K562 (cell line): Measurements from ENCODE around the gene OR10D3. TPM values are rescaled to one million over a fixed set of nuclear protein-coding genes. Genes with fewer than 3 reads are reported as not detected.

Experiments used
- ARID3B ChIP-seq: fragments of 250-450 bp; sonication (Bioruptor Pico); IDR thresholded peaks from 2 replicates; pipeline ENCODE4 v1.4.0; 2020; ENCODE audit warnings: borderline replicate concordance
- CAMTA2 ChIP-seq: fragments of 250-450 bp; sonication (Bioruptor Pico); conservative IDR thresholded peaks from 2 replicates; pipeline ENCODE4 v1.5.1; 2022
- CBX1 ChIP-seq: sonication (generic); IDR thresholded peaks from 2 replicates; pipeline ENCODE4 v1.6.1; 2016; ENCODE audit warnings: antibody characterized with exemption, low read depth, mild to moderate bottlenecking
- CHD1 ChIP-seq: fragments of 200-600 bp; sonication (generic); IDR thresholded peaks from one replicate; pipeline ENCODE4 v1.6.1; 2012; ENCODE audit warnings: mild to moderate bottlenecking, moderate library complexity, low read length, inconsistent platforms
- DNMT1 ChIP-seq: fragments of 450-650 bp; IDR thresholded peaks from 2 replicates; pipeline ENCODE4 v1.6.1; 2016; ENCODE audit warnings: antibody characterized with exemption, mild to moderate bottlenecking
- MAFK ChIP-seq: IDR thresholded peaks from 2 replicates; pipeline ENCODE4 v1.6.1; 2011; ENCODE audit warnings: low read length, improper control_type of control experiment
- MTA2 ChIP-seq: fragments of 450-650 bp; IDR thresholded peaks from 2 replicates; pipeline ENCODE4 v1.6.1; 2016; ENCODE audit warnings: low read depth
- PHF8 ChIP-seq: fragments of 200-600 bp; sonication (generic); IDR thresholded peaks from 2 replicates; pipeline ENCODE4 v1.6.1; 2012; ENCODE audit warnings: mixed run types, mild to moderate bottlenecking, inconsistent platforms, low read length, moderate library complexity, borderline replicate concordance
- POLR2AphosphoS5 ChIP-seq: IDR thresholded peaks from 2 replicates; pipeline ENCODE4 v1.6.1; 2011; ENCODE audit warnings: mild to moderate bottlenecking, low read depth, low read length, moderate library complexity; ENCODE audit not compliant: control insufficient read depth, insufficient read depth
- RBFOX2 ChIP-seq: fragments of 200-400 bp; formaldehyde crosslinking; IDR thresholded peaks from 2 replicates; pipeline ENCODE4 v1.6.1; 2017; ENCODE audit warnings: low read depth, mild to moderate bottlenecking, low read length, moderate library complexity
- RBM25 ChIP-seq: fragments of 200-400 bp; formaldehyde crosslinking; IDR thresholded peaks from 2 replicates; pipeline ENCODE4 v1.6.1; 2018; ENCODE audit warnings: low read length, low read depth, moderate library complexity; ENCODE audit not compliant: severe bottlenecking
- RNF219 ChIP-seq: fragments of 250-450 bp; sonication (Bioruptor Pico); IDR thresholded peaks from 2 replicates; pipeline ENCODE4 v1.5.0; 2022; ENCODE audit warnings: mild to moderate bottlenecking
- SFPQ ChIP-seq: fragments of 200-400 bp; formaldehyde crosslinking; IDR thresholded peaks from 2 replicates; pipeline ENCODE4 v1.6.1; 2017; ENCODE audit warnings: mild to moderate bottlenecking, low read depth, low read length, moderate library complexity
- TEAD4 ChIP-seq, 2 experiments: sonication (generic) in 1 of 2; formaldehyde crosslinking in 1 of 2; IDR thresholded peaks; 2 replicates each; pipeline versions ENCODE4 v1.6.1 to v1.8.0; 2012 to 2022; ENCODE audit warnings: borderline replicate concordance in 1 of 2, inconsistent platforms in 1 of 2, low read length in 1 of 2, mild to moderate bottlenecking in 1 of 2, missing genetic modification reagents in 1 of 2
- ZNF175 ChIP-seq: fragments of 200-800 bp; sonication (Bioruptor generic); IDR thresholded peaks from 2 replicates; pipeline ENCODE4 v1.6.1; 2016; ENCODE audit warnings: low read depth, mild to moderate bottlenecking, missing genetic modification characterization, missing compliant biosample characterization
- ZNF197 ChIP-seq: fragments of 200-800 bp; sonication (Bioruptor generic); IDR thresholded peaks from 2 replicates; pipeline ENCODE4 v1.6.1; 2016; ENCODE audit warnings: low read depth, missing genetic modification characterization, missing compliant biosample characterization
- ZNF224 ChIP-seq: sonication (generic); formaldehyde crosslinking; IDR thresholded peaks from 2 replicates; pipeline ENCODE4 v1.8.0; 2022; ENCODE audit warnings: mild to moderate bottlenecking, missing genetic modification reagents
- ZNF395 ChIP-seq: fragments of 200-800 bp; sonication (Bioruptor generic); IDR thresholded peaks from 2 replicates; pipeline ENCODE4 v1.6.1; 2017; ENCODE audit warnings: missing genetic modification characterization, missing compliant biosample characterization
- ZNF830 ChIP-seq: fragments of 250-450 bp; sonication (Bioruptor Pico); IDR thresholded peaks from 2 replicates; pipeline ENCODE4 v1.5.0; 2021; ENCODE audit warnings: mild to moderate bottlenecking
- polyA plus RNA-seq, 8 experiments: library from polyadenylated mRNA; depleted of rRNA in 4 of 8; stranded (reverse) in 5 of 8; unstranded in 3 of 8; fragments of >200 nt; fragmentation: Nextera tagmentation in 2 of 8; fragmentation: Illumina TruSeq in 1 of 8; extraction: Ambion mirVana in 2 of 8; extraction: Trizol in 1 of 8; gene quantifications; 2 replicates each; pipeline versions ENCODE4 v1.2.1 to v1.2.3, GENCODE V29; 2011 to 2014; ENCODE audit warnings: inconsistent platforms in 1 of 8, missing spikeins in 1 of 8
- total RNA-seq, 7 experiments: library from RNA; depleted of rRNA in 6 of 7; stranded (reverse); fragments of >200 nt in 6 of 7; fragmentation: Illumina TruSeq in 2 of 7; extraction: Trizol in 2 of 7; gene quantifications; 2 replicates each; pipeline versions ENCODE4 v1.2.1 to v1.2.3, GENCODE V29; 2011 to 2021; ENCODE audit warnings: low replicate concordance in 1 of 7

The OR10D3 gene
- total and polyA plus RNA-seq, 9 of the 15 experiments (the other 6 are each of a cell fraction or from before 2014, with no cell fraction given): 0.07 to 2.9 (median 0.80) TPM; not detected in 1

GRCh38 chr11:124207102-124207792 is 24.1 kb downstream of the OR10D3 start (continued):
- TF ChIP-seq SFPQ (no peak), TEAD4 (IDR thresholded peaks at IDR 0.05; ENCODE audit: low read length) (peak; percentile 96), TEAD4 (CRISPR knock-in tag; IDR thresholded peaks at IDR 0.05; ENCODE audit: borderline replicate concordance) (no peak), CAMTA2 (no peak), MTA2 (peak; percentile 87), DNMT1 (no peak), CHD1 (no peak), ZNF224 (CRISPR knock-in tag) (no peak), POLR2AphosphoS5 (peak; percentile 87), ZNF830 (CRISPR knock-in tag) (no peak), RNF219 (CRISPR knock-in tag) (no peak), ZNF197 (peak; percentile 60; the same call in 1 of the 2 replicates), RBFOX2 (no peak), PHF8 (no peak), CBX1 (peak; percentile 31; the same call in 1 of the 2 replicates), ARID3B (CRISPR knock-in tag) (no peak), RBM25 (no peak), MAFK (peak; percentile 93), ZNF395 (peak; percentile 97), ZNF175 (CRISPR knock-in tag) (peak; percentile 88)
